Measurements from ENCODE around the gene ARHGAP25.
"Not testable (repeated sequence)": the region's sequence is repeated elsewhere in the genome, so short reads cannot be mapped to it uniquely, and the experiment has no call there.

The ARHGAP25 gene

GRCh38 chr2:68768951-68769350, 34.3 kb downstream of the ARHGAP25 start:
- DNase-seq = no peak

- DNase-seq = peak; percentile 39
Observed at GRCh38 chr2:68769586-68770270, 35.1 kb downstream of the ARHGAP25 start.

- DNase-seq = no peak
Observed at GRCh38 chr2:68770271-68771111, 35.9 kb downstream of the ARHGAP25 start.

- DNase-seq = no peak
Observed at GRCh38 chr2:68771211-68771751, 36.7 kb downstream of the ARHGAP25 start.

GRCh38 chr2:68772109-68772508, 37.5 kb downstream of the ARHGAP25 start:
- DNase-seq = no peak

- peak; percentile 66 for DNase-seq
Observed at GRCh38 chr2:68774569-68775271, 40.1 kb downstream of the ARHGAP25 start.

- no peak for DNase-seq
Observed at GRCh38 chr2:68775272-68775842, 40.7 kb downstream of the ARHGAP25 start.

GRCh38 chr2:68776124-68776523, 41.5 kb downstream of the ARHGAP25 start:
- DNase-seq = no peak

- no peak for DNase-seq
Observed at GRCh38 chr2:68779595-68779994, 45.0 kb downstream of the ARHGAP25 start.

- DNase-seq = no peak
Observed at GRCh38 chr2:68784188-68784587, 49.6 kb downstream of the ARHGAP25 start.

GRCh38 chr2:68784915-68785314, 50.3 kb downstream of the ARHGAP25 start:
- no peak for DNase-seq

- no peak for DNase-seq
Observed at GRCh38 chr2:68787356-68787755, 52.7 kb downstream of the ARHGAP25 start.

- peak; percentile 51 for DNase-seq
Observed at GRCh38 chr2:68789603-68790002, 55.0 kb downstream of the ARHGAP25 start.

GRCh38 chr2:68790600-68790999, 56.0 kb downstream of the ARHGAP25 start:
- no peak for DNase-seq

- no peak for DNase-seq
Observed at GRCh38 chr2:68791914-68792313, 57.3 kb downstream of the ARHGAP25 start.

GRCh38 chr2:68792751-68793150, 58.1 kb downstream of the ARHGAP25 start:
- DNase-seq = no peak

GRCh38 chr2:68796295-68796905, 61.8 kb downstream of the ARHGAP25 start:
- DNase-seq = no peak

GRCh38 chr2:68798569-68798968, 64.0 kb downstream of the ARHGAP25 start:
- DNase-seq = no peak

- no peak for DNase-seq
Observed at GRCh38 chr2:68799140-68800026, 64.8 kb downstream of the ARHGAP25 start.

GRCh38 chr2:68800027-68800401, 65.4 kb downstream of the ARHGAP25 start:
- no peak for DNase-seq

GRCh38 chr2:68800517-68800916, 65.9 kb downstream of the ARHGAP25 start:
- no peak for DNase-seq

- DNase-seq = not testable (repeated sequence)
Observed at GRCh38 chr2:68802161-68802560, 67.5 kb downstream of the ARHGAP25 start.

All from stimulated activated CD4-positive, alpha-beta T cell treated with anti-CD3 and anti-CD28 coated beads, Interleukin-1b, Interleukin-23, amount 100 ng/mL, for 48 hours (primary cell).